NCI-H510A treated with DMSO at 0.1 percent for 48 hours (cell line): Measurements from ENCODE around the gene EML4.
"Not testable (repeated sequence)": the region's sequence is repeated elsewhere in the genome, so short reads cannot be mapped to it uniquely, and the experiment has no call there.

ENCODE experiments used
- DNase-seq: peaks from one replicate; lab custom pipeline; 2025; lab: John Stamatoyannopoulos, UW

Gene EML4

DNA sequence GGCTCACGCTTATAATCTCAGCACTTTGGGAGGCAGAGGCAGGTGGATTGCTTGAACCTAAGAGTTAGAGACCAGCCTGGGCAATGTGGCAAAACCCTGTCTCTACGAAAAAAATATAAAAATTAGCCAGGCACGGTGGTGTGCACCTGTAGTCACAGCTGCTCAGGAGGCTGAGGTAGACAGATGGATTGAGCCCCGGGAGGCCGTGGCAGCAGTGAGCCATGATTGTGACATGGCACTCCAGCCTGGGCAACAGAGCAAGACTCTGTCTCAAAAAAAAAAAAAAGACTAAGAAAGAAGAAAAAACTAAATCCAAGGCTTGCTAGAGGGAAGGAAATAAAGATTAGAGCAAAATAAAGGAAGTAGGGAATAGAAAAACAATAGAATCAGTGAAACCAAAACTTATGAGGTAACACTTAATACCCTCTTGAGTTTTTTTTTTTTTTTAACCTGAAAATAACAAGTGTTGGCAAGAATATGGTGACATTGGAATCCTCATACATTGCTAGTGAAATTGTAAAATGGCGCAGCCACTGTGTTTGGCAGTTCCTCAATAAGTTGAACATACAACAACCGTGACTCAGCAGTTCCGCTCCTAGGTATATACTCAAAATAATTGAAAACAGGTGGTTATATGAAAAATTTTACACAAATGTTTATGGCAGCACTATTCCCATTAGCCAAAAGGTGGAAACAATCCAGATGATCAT lies 85.2 kb downstream of the EML4 start:
- DNase-seq, result no peak

- DNase-seq, result no peak
Measured at GRCh38 chr2:42256505-42256904, 87.4 kb downstream of the EML4 start.

DNA sequence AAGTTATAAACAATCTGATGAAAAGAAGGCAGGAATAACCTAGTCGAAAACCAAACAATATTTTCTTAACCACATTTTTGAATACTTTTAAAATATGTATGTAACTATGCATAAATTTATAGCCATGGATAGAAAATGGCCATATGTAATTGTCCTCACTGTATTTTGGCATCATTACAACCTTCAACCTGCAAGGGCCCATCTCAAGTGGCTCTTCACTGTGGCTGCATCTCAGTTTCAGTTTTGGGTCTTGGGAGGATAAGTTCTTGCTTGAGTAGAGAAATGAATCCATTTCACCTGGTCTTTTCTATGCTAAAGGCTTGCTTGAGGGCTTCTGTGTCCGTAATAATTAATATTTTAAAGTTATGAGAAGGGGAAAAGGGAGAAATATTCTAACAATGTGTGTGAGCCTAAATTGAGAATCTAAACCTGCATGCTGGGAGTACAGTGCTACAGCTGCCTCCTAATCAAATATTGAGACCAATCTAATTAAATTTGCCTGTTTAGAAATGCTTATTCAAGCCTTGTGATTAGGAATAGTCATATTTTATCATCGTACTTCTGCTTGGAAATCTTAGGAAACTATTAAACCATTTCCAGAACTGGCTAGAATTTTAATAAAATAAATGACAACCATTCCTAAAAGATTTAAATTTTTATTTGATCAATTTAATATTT lies 92.5 kb downstream of the EML4 start:
- no peak for DNase-seq

- DNase-seq, result no peak
Measured at GRCh38 chr2:42266236-42266635, 97.1 kb downstream of the EML4 start.

GRCh38 chr2:42267530-42267929 lies 98.4 kb downstream of the EML4 start:
- DNase-seq, result no peak

GRCh38 chr2:42268528-42269151 lies 99.5 kb downstream of the EML4 start:
- no peak for DNase-seq

GRCh38 chr2:42270757-42271156 lies 101.6 kb downstream of the EML4 start:
- no peak for DNase-seq

GRCh38 chr2:42271246-42271645 lies 102.1 kb downstream of the EML4 start:
- not testable (repeated sequence) for DNase-seq

DNA sequence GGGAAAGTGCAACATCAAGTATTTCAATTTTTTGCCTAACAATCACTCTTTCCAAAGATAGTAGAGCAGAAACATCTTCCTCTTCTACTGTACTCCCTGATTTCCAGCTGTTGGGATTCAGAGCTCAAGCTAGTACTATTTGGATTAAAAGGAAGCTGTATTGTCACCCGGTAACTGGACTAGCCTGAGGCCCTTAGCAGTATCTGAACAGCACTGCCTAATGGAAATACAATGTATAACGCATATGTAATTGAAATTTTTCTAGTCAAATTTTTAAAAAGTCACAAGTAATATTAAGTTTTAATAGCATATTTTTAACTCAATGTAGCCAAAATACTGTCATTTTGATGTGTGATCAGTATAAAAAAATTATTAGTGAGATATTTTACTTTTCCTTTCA lies 105.7 kb downstream of the EML4 start:
- no peak for DNase-seq

DNA sequence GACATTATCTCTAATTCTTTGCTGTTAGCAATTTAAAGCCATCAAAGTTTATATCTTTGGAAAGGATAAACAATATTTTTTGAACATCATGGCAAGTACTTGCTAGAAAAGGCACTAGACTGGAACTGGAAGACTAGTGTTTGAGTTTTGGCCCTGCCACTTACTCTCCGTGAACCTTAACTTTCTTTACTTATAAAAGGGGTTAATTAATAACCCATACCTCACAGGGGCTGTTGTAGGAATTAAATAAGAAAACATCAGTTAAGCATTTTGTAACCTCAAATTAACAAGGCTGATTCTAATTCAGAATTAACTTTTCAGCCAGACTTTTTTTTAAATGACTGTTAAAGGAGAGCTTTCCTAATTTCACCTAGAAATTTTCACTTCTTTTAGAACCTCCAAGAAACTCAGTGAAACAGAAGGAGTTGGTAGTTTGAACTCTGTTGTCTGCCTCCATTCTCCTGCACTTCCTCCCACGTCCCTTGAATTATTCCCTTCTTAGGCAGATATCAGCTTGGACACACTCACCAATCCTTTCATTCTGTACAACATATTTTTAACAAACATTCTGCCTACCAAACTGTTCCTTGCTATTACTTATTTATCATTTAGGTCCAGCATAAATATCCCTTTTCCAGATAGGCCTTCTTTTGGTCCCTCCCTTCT lies 112.4 kb downstream of the EML4 start:
- no peak for DNase-seq

DNA sequence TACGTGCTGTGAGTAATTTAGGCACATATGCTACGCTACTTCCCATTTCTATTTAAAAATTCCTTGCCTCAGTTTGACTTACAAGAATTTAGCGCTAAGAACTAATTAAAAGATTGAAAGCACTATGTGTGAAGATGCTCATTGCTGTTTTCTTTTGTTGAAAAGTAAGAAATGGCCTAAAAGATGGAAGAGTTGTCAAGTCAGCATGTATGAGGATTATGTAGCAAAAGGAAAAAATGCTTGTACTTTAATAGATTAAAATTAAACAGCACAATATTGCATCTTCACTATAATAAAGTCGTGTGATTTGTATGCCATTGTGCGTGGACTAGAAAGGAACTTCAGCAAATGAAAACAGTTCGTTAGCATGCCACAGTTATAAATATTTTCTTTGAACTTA lies 114.9 kb downstream of the EML4 start:
- DNase-seq, result no peak

DNA sequence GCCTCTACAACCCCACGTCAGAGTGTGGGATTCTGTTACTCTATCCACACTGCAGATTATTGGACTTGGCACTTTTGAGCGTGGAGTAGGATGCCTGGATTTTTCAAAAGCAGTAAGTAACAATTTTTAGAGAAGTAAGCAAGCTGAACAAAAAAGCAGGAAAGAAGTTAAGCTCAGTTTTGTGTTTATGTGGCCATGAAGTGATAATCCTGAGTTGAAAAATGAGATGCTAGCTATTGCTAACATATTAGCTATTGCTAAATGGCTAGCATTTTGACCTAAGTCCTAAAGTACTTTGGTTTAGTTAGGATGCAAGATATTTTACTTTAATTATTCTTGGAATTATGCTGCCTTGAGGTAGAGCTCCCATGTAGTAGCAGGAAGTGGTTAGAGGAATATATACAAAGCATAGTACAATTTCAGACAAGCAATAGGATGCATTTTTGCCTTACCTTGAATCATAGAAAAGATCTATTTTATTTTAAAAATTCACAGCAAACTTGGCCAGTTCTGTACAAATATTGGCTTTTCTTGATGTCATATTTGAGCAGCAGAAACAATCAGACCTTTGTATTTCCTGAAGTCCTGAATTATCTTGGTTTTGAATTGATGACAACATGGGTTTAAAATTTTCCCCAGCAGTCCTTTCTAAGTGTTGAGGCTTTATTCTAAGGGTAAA lies 117.3 kb downstream of the EML4 start:
- DNase-seq, result no peak

GRCh38 chr2:42288811-42289210 lies 119.7 kb downstream of the EML4 start:
- DNase-seq, result no peak

- no peak for DNase-seq
Measured at GRCh38 chr2:42289222-42289621, 120.1 kb downstream of the EML4 start.

- DNase-seq, result no peak
Measured at GRCh38 chr2:42290005-42290404, 120.9 kb downstream of the EML4 start.

DNA sequence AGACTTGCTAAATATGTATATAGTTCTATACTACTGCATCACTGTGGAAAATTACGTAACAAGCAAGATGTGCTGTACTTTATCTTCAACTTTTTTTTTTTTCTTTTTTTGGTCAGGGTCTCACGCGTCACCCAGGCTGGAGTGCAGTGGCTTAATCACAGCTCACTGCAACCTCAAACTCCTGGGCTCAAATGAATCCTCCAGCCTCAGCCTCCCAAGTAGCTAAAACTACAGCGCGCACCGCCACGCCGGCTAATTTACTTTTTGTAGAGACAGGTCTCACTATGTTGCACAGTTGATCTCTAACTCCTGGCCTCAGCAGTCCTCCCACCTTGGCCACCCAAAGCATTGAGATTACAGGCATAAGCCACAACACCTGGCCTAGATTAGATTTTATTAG lies 123.9 kb downstream of the EML4 start:
- no peak for DNase-seq

DNA sequence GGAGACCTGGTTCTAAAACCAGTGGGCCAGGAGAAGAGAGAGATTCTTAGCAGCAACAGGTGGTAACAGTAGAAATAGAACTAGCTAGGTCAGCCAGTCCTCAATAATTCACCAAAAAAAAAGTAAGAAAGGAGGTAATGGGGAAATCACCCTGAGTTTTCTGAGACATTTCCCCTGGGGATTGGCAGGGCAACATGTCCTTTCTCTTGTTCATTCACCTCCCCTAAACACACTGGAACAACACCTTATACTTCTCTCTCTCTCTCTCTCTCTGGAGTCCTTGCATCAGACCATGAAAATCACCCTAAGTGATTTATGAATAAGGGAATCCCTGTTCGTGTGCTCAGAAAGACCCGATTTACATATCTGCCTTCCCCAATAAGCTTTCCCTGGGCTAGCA lies 127.1 kb downstream of the EML4 start:
- DNase-seq, result no peak

- no peak for DNase-seq
Measured at GRCh38 chr2:42297322-42297936, 128.3 kb downstream of the EML4 start.

GRCh38 chr2:42298132-42298531 lies 129.0 kb downstream of the EML4 start:
- DNase-seq, result no peak

GRCh38 chr2:42298996-42299754 lies 130.0 kb downstream of the EML4 start:
- no peak for DNase-seq

DNA sequence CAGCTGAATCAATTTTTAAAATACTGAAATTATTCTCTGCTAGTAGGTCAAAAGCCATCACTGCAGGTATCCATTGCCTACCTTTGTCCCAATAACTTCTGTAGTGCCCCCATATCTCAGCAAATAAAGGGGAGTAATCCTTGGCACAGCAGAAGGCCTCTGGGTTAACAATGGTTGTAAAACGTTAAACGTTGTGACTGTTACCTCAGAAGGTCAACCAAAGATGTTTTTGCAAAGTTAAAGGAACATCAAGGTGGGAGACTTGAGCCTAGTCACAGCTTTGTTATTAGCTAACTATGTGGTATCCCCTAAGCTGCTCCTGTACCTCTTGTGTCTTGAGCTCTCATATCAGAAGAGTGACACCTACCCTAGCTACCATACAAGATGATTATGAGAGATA lies 131.4 kb downstream of the EML4 start:
- DNase-seq, result no peak
